ENCODE data around the gene PHLDA1. TPM values are rescaled to one million over a fixed set of nuclear protein-coding genes. Genes with fewer than 3 reads are reported as not detected.

Gene PHLDA1
- total RNA-seq, 1 experiment from 2014 or later = 46.2 TPM

DNA sequence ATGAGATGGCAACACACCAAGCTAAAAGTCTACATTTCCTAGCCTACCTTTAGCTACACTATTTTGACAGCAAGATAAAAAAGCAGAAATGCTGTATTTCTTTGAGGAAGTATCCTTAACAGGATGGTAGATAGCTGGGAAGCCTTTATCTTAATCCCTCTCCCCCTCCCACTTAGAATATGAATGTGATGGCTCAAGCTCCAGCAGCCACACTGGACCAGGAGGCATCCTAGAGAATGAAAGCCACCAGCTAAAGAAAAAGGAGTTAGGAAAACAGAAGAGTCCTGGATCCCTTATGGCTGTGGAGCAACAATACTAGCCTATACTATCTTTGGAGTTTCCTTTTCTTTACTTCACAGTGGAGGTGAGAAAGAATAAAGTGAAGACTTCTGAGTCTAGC is 37.8 kb upstream of the PHLDA1 start:
- peaks cover 11% of the 10 kb centered on the region; the same call in 1 of the 2 replicates for H3K9me3 ChIP-seq
- DNase-seq = no peak
- peaks cover 6% of the 10 kb centered on the region; the same call in 1 of the 2 replicates for H3K4me1 ChIP-seq
- Mint-ChIP-seq H3K27ac (ENCODE audit: unreplicated experiment) (no peak overlapping the region), H3K4me3 (ENCODE audit: unreplicated experiment) (no peak overlapping the region), H3K4me1 (ENCODE audit: low read depth, unreplicated experiment) (peaks cover 29% of the 10 kb centered on the region), H3K9me3 (ENCODE audit: unreplicated experiment) (peaks cover 28% of the 10 kb centered on the region), H3K36me3 (ENCODE audit: insufficient read depth, unreplicated experiment) (peaks cover 90% of the 10 kb centered on the region), H3K27me3 (ENCODE audit: insufficient read depth, unreplicated experiment) (no peaks in the 10 kb centered on the region)
- TF ChIP-seq, protein P1, sequence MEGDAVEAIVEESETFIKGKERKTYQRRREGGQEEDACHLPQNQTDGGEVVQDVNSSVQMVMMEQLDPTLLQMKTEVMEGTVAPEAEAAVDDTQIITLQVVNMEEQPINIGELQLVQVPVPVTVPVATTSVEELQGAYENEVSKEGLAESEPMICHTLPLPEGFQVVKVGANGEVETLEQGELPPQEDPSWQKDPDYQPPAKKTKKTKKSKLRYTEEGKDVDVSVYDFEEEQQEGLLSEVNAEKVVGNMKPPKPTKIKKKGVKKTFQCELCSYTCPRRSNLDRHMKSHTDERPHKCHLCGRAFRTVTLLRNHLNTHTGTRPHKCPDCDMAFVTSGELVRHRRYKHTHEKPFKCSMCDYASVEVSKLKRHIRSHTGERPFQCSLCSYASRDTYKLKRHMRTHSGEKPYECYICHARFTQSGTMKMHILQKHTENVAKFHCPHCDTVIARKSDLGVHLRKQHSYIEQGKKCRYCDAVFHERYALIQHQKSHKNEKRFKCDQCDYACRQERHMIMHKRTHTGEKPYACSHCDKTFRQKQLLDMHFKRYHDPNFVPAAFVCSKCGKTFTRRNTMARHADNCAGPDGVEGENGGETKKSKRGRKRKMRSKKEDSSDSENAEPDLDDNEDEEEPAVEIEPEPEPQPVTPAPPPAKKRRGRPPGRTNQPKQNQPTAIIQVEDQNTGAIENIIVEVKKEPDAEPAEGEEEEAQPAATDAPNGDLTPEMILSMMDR (IDR thresholded peaks at IDR 0.05; ENCODE audit: insufficient read depth in 1 of 2, low read depth in 1 of 2, low read length in 1 of 2, severe bottlenecking in 1 of 2, unreplicated experiment in 1 of 2) = no peak
- H3K36me3 ChIP-seq (ENCODE audit: control insufficient read depth, insufficient read depth, low read length) = no peaks in the 10 kb centered on the region; the same call in 1 of the 2 replicates
- no peaks in the 10 kb centered on the region for H3K27me3 ChIP-seq (replicated peaks; ENCODE audit: control insufficient read depth, insufficient read depth, low read length)
- CTCF ChIA-PET = no interaction called here
- H3K4me3 ChIP-seq (ENCODE audit: low read depth, low read length) = no peak overlapping the region
- intact Hi-C loops (cut with micrococcal nuclease; ENCODE audit: unreplicated experiment) = no loop called here
- POLR2A ChIA-PET = interaction anchor here (0.7 kb wide), 1 partner anchor 14 kb away, joined by 5 read pairs; no protein-coding TSS in a partner anchor
- BruUV-seq (replicated peaks) = no TSS peak

DNA sequence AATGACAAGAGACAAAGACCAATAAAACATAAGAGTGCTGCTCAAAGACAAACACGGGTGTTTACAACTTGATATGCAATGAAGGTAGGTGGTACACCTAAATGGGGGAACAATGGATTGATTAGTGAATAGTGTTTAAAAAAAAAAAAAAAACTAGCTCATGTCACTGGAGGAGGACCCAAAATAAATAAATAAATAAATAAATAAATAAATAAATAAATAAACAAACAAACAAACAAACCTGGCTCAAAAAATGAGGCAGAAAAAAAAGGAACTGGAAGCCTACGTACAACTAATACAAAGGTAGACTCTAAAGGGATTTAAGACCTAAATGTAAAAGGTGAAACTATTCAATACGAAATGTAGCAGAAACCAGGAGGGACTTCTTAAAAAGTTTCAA is 34.3 kb upstream of the PHLDA1 start:
- Mint-ChIP-seq H3K27me3 (ENCODE audit: insufficient read depth, unreplicated experiment) (no peaks in the 10 kb centered on the region), H3K4me1 (ENCODE audit: low read depth, unreplicated experiment) (peaks cover 6% of the 10 kb centered on the region), H3K4me3 (ENCODE audit: unreplicated experiment) (no peak overlapping the region), H3K9me3 (ENCODE audit: unreplicated experiment) (peaks cover 19% of the 10 kb centered on the region), H3K36me3 (ENCODE audit: insufficient read depth, unreplicated experiment) (peaks cover 97% of the 10 kb centered on the region), H3K27ac (ENCODE audit: unreplicated experiment) (no peak overlapping the region)
- ChIA-PET POLR2A (no interaction called here), CTCF (interaction anchor here (0.6 kb wide), 1 partner anchor 16 kb away, joined by 3 read pairs; no protein-coding TSS in a partner anchor)
- DNase-seq = no peak
- TF ChIP-seq, protein P1 (IDR thresholded peaks at IDR 0.05; ENCODE audit: insufficient read depth in 1 of 2, low read depth in 1 of 2, low read length in 1 of 2, severe bottlenecking in 1 of 2, unreplicated experiment in 1 of 2) = no peak
- Histone ChIP-seq H3K4me1 (no peaks in the 10 kb centered on the region), H3K9me3 (peaks cover 11% of the 10 kb centered on the region; the same call in 1 of the 2 replicates), H3K4me3 (ENCODE audit: low read depth, low read length) (no peak overlapping the region), H3K27me3 (replicated peaks; ENCODE audit: control insufficient read depth, insufficient read depth, low read length) (no peaks in the 10 kb centered on the region), H3K36me3 (ENCODE audit: control insufficient read depth, insufficient read depth, low read length) (no peaks in the 10 kb centered on the region; the same call in 1 of the 2 replicates)
- no TSS peak for BruUV-seq (replicated peaks)
- intact Hi-C loops (cut with micrococcal nuclease; ENCODE audit: unreplicated experiment) = no loop called here

DNA sequence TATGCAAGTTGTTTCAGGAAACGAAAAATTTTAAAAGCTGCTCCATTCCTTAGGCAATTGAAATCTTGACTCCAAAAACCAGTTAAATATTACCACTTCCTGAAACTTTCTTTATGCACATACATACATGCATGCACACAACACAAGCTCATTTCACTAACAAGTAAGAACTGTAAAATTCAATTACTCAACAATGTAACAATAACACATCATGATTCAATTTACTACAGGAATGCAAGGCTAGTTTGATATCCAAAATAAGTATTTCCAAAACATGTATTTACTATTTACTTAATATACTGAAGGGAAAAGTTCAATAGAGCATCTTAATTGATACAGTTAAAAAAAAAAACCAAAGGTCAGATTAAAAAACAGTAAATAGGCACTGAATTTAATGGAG is 33.3 kb upstream of the PHLDA1 start:
- ChIA-PET CTCF (interaction anchor here (0.5 kb wide), 1 partner anchor 17 kb away, joined by 3 read pairs; no protein-coding TSS in a partner anchor), POLR2A (no interaction called here)
- Histone ChIP-seq H3K4me3 (ENCODE audit: low read depth, low read length) (no peak overlapping the region), H3K36me3 (ENCODE audit: control insufficient read depth, insufficient read depth, low read length) (no peaks in the 10 kb centered on the region; the same call in 1 of the 2 replicates), H3K27me3 (replicated peaks; ENCODE audit: control insufficient read depth, insufficient read depth, low read length) (no peaks in the 10 kb centered on the region), H3K9me3 (peaks cover 11% of the 10 kb centered on the region; the same call in 1 of the 2 replicates), H3K4me1 (no peaks in the 10 kb centered on the region)
- no TSS peak for BruUV-seq (replicated peaks)
- intact Hi-C loops (cut with micrococcal nuclease; ENCODE audit: unreplicated experiment) = no loop called here
- TF ChIP-seq, protein P1 (IDR thresholded peaks at IDR 0.05; ENCODE audit: insufficient read depth in 1 of 2, low read depth in 1 of 2, low read length in 1 of 2, severe bottlenecking in 1 of 2, unreplicated experiment in 1 of 2) = no peak
- H3K27me3 Mint-ChIP-seq (ENCODE audit: insufficient read depth, unreplicated experiment) = no peaks in the 10 kb centered on the region
- no peak overlapping the region for H3K4me3 Mint-ChIP-seq (ENCODE audit: unreplicated experiment)
- DNase-seq = no peak
- no peak overlapping the region for H3K27ac Mint-ChIP-seq (ENCODE audit: unreplicated experiment)
- H3K4me1 Mint-ChIP-seq (ENCODE audit: low read depth, unreplicated experiment) = no peaks in the 10 kb centered on the region
- peaks cover 96% of the 10 kb centered on the region for H3K36me3 Mint-ChIP-seq (ENCODE audit: insufficient read depth, unreplicated experiment)
- peaks cover 19% of the 10 kb centered on the region for H3K9me3 Mint-ChIP-seq (ENCODE audit: unreplicated experiment)
